K562 (cell line): ENCODE measurements around the gene PLA2G15. TPM values are rescaled to one million over a fixed set of nuclear protein-coding genes. Genes with fewer than 3 reads are reported as not detected.
A peak's percentile ranks its signal among the peaks of the same experiment; 100 is the strongest.

Experiments used
- ATAC-seq: fragments of 200-7000 bp; cut with Tn5 transposase; 3 replicates; pipeline ENCODE4 v1.9.1; 2020; ENCODE audit warnings: moderate library complexity
- BruUV-seq: library from RNA; stranded (reverse); fragments of 400-500 nt; replicated peaks from 2 replicates; lab custom pipeline; 2021; lab: Mats Ljungman, UMichigan
- CTCF ChIA-PET: fragments of 300-600 bp; formaldehyde crosslinking; extraction: SDS; loops from one replicate; lab custom pipeline; 2021; ENCODE audit warnings: low intra/inter-chr PET ratio; lab: Yijun Ruan, JAX
- POLR2A ChIA-PET: fragments of 300-600, 350-650 bp; sonication (Branson Sonifier 250); formaldehyde crosslinking; extraction: SDS; loops from one replicate; lab custom pipeline; 2021; ENCODE audit warnings: antibody characterized with exemption, inconsistent platforms; lab: Yijun Ruan, JAX
- DNase-seq, 4 experiments: peaks; one replicate each; pipeline versions ENCODE4 v3.0.0 to v3.0.0-alpha.2; 2011 to 2018; ENCODE audit warnings: low spot score in 3 of 4, mixed read lengths in 3 of 4; ENCODE audit errors: extremely low read depth in 1 of 4
- FAIRE-seq: peaks from 2 replicates; lab custom pipeline; 2011; peaks lifted over from hg19 to GRCh38; lab: Jason Lieb, UNC
- H2AFZ ChIP-seq: 2 replicates; pipeline ENCODE4 v1.6.0; 2011; ENCODE audit warnings: low read depth, low read length, control low read depth, inconsistent platforms
- H3K27ac ChIP-seq: fragments of 200-600 bp; 3 replicates; pipeline ENCODE4 v1.8.0; 2011; ENCODE audit warnings: low read depth, mild to moderate bottlenecking, control low read depth, inconsistent platforms, low read length, moderate library complexity, mixed read lengths; ENCODE audit errors: extremely low read depth
- H3K27me3 ChIP-seq, 2 experiments: fragments of 300-600 bp in 1 of 2; 2 replicates in 1 of 2; 3 replicates in 1 of 2; pipeline versions ENCODE4 v1.6.0 to v1.8.0; 2011; ENCODE audit warnings: inconsistent platforms in 2 of 2, low read length in 2 of 2, mild to moderate bottlenecking in 1 of 2, mixed read lengths in 1 of 2, moderate library complexity in 1 of 2; ENCODE audit not compliant: control insufficient read depth in 2 of 2, insufficient read depth in 2 of 2
- H3K36me3 ChIP-seq: fragments of 300-600 bp; 3 replicates; pipeline ENCODE4 v1.8.0; 2011; ENCODE audit warnings: mild to moderate bottlenecking, low read length, inconsistent platforms; ENCODE audit not compliant: control insufficient read depth, insufficient read depth
- H3K4me1 ChIP-seq, 2 experiments: fragments of 200-600 bp in 1 of 2; replicated peaks in 1 of 2; 2 replicates in 1 of 2; 3 replicates in 1 of 2; pipeline versions ENCODE4 v1.5.1 to v1.8.0; 2011; ENCODE audit warnings: inconsistent platforms in 2 of 2, low read length in 2 of 2, mild to moderate bottlenecking in 1 of 2, mixed read lengths in 1 of 2, moderate library complexity in 1 of 2; ENCODE audit not compliant: control insufficient read depth in 2 of 2, insufficient read depth in 2 of 2
- H3K4me2 ChIP-seq: 2 replicates; pipeline ENCODE4 v1.6.1; 2011; ENCODE audit warnings: low read length, control low read depth, inconsistent platforms, mixed read lengths; ENCODE audit not compliant: insufficient read depth
- H3K4me3 ChIP-seq: fragments of 200-600 bp; sonication (generic), shearing (Covaris generic); 2 replicates; pipeline ENCODE4 v1.5.1; 2016; ENCODE audit warnings: control low read depth, inconsistent platforms
- H3K79me2 ChIP-seq: fragments of 200-600 bp; 3 replicates; pipeline ENCODE4 v1.8.0; 2011; ENCODE audit warnings: low read length, inconsistent platforms; ENCODE audit not compliant: control insufficient read depth, insufficient read depth
- H3K9ac ChIP-seq, 2 experiments: 2 replicates each; pipeline versions ENCODE4 v1.6.0 to v1.6.1; 2011; ENCODE audit warnings: low read depth in 2 of 2, low read length in 2 of 2, control low read depth in 1 of 2, inconsistent platforms in 1 of 2, mild to moderate bottlenecking in 1 of 2, mixed read lengths in 1 of 2; ENCODE audit not compliant: insufficient read depth in 1 of 2
- H3K9me1 ChIP-seq: one replicate; pipeline ENCODE4 v1.6.0; 2011; ENCODE audit warnings: inconsistent platforms, mild to moderate bottlenecking, low read length, moderate library complexity; ENCODE audit not compliant: control insufficient read depth, insufficient read depth
- H3K9me3 ChIP-seq: replicated peaks from 2 replicates; pipeline ENCODE4 v1.5.1; 2011; ENCODE audit warnings: low read depth, low read length, inconsistent platforms; ENCODE audit not compliant: control insufficient read depth, insufficient read depth
- H4K20me1 ChIP-seq: replicated peaks from 2 replicates; pipeline ENCODE4 v1.6.1; 2011; ENCODE audit warnings: low read length, inconsistent platforms, mixed read lengths; ENCODE audit not compliant: control insufficient read depth, insufficient read depth
- BRF1 ChIP-seq: IDR thresholded peaks from 3 replicates; pipeline ENCODE4 v1.6.1; 2011; ENCODE audit warnings: borderline replicate concordance, mild to moderate bottlenecking; ENCODE audit not compliant: insufficient read length; ENCODE audit errors: extremely low read depth
- CEBPB ChIP-seq: fragments of 450-650 bp; IDR thresholded peaks from 2 replicates; pipeline ENCODE4 v1.6.1; 2016; ENCODE audit warnings: missing genetic modification characterization, missing compliant biosample characterization
- CHCHD3 ChIP-seq: fragments of 250-450 bp; sonication (Bioruptor Pico); IDR thresholded peaks from 2 replicates; pipeline ENCODE4 v2.1.2; 2022; ENCODE audit warnings: mild to moderate bottlenecking
- EGR1 ChIP-seq: fragments of 450-650 bp; conservative IDR thresholded peaks from 2 replicates; pipeline ENCODE4 v1.6.1; 2017; ENCODE audit warnings: mild to moderate bottlenecking
- EHMT2 ChIP-seq: fragments of 450-650 bp; IDR thresholded peaks from 2 replicates; pipeline ENCODE4 v1.6.1; 2018; ENCODE audit warnings: antibody characterized with exemption
- GATAD2A ChIP-seq: fragments of 450-650 bp; IDR thresholded peaks from 2 replicates; pipeline ENCODE4 v1.6.1; 2017
- HDAC1 ChIP-seq, 2 experiments: fragments of 450-650 bp; IDR thresholded peaks; 2 replicates each; pipeline ENCODE4 v1.6.1; 2016 to 2017; ENCODE audit warnings: inconsistent platforms in 1 of 2, mild to moderate bottlenecking in 1 of 2, moderate library complexity in 1 of 2
- HNRNPLL ChIP-seq: fragments of 200-400 bp; formaldehyde crosslinking; IDR thresholded peaks from 2 replicates; pipeline ENCODE4 v1.6.1; 2017; ENCODE audit warnings: low read length, low read depth, mild to moderate bottlenecking; ENCODE audit not compliant: poor library complexity, severe bottlenecking
- MTF1 ChIP-seq: fragments of 250-450 bp; sonication (Bioruptor Pico); IDR thresholded peaks from 2 replicates; pipeline ENCODE4 v1.9.0; 2021; ENCODE audit warnings: moderate library complexity, mild to moderate bottlenecking, inconsistent platforms, borderline replicate concordance
- NRF1 ChIP-seq, 2 experiments: fragments of 450-650 bp; IDR thresholded peaks in 1 of 2; conservative IDR thresholded peaks in 1 of 2; 2 replicates each; pipeline ENCODE4 v1.6.1; 2014; ENCODE audit warnings: mild to moderate bottlenecking in 2 of 2
- RAD21 ChIP-seq, 2 experiments: fragments of 250-450 bp in 1 of 2; fragments of 450-650 bp in 1 of 2; sonication (Bioruptor Pico) in 1 of 2; formaldehyde crosslinking in 1 of 2; IDR thresholded peaks in 1 of 2; conservative IDR thresholded peaks in 1 of 2; 2 replicates each; pipeline versions ENCODE4 v1.4.0 to v1.8.0; 2020 to 2022; ENCODE audit warnings: mild to moderate bottlenecking in 2 of 2, moderate library complexity in 1 of 2
- SIN3A ChIP-seq, 2 experiments: fragments of 150-350 bp in 1 of 2; IDR thresholded peaks; 2 replicates each; pipeline ENCODE4 v1.6.1; 2011 to 2016; ENCODE audit warnings: borderline replicate concordance in 2 of 2, low read depth in 2 of 2, low read length in 2 of 2, mild to moderate bottlenecking in 2 of 2, moderate library complexity in 2 of 2; ENCODE audit not compliant: control insufficient read depth in 1 of 2
- ZEB2 ChIP-seq: fragments of 450-650 bp; IDR thresholded peaks from 2 replicates; pipeline ENCODE4 v1.6.1; 2016
- ZFPM2 ChIP-seq: fragments of 250-450 bp; sonication (Bioruptor Pico); IDR thresholded peaks from 2 replicates; pipeline ENCODE4 v1.5.1; 2022; ENCODE audit warnings: mild to moderate bottlenecking
- ZKSCAN3 ChIP-seq: fragments of 250-450 bp; sonication (Bioruptor Pico); IDR thresholded peaks from 2 replicates; pipeline ENCODE4 v1.4.0; 2020
- WGBS: fragments of 100-300 bp; shearing (Covaris generic); methylation state at CpG from one replicate; pipeline ENCODE4 v1.1.6; 2016; ENCODE audit warnings: low coverage, mixed read lengths; ENCODE audit not compliant: insufficient coverage; ENCODE audit errors: missing lambda C conversion rate; 5-methylcytosine and 5-hydroxymethylcytosine counted together
- in situ Hi-C: fragments of 300-500 bp; cut with MboI; formaldehyde crosslinking; loops from 4 replicates; pipeline ENCODE4 v1.15.0; 2018; ENCODE audit warnings: inconsistent platforms, mixed read lengths
- intact Hi-C: fragments of 100-400 bp; cut with micrococcal nuclease; formaldehyde crosslinking; loops from 2 replicates; pipeline ENCODE4 v1.14.2; 2022
- polyA plus RNA-seq, 8 experiments: library from polyadenylated mRNA; depleted of rRNA in 4 of 8; stranded (reverse) in 5 of 8; unstranded in 3 of 8; fragments of >200 nt; fragmentation: Nextera tagmentation in 2 of 8; fragmentation: Illumina TruSeq in 1 of 8; extraction: Ambion mirVana in 2 of 8; extraction: Trizol in 1 of 8; gene quantifications; 2 replicates each; pipeline versions ENCODE4 v1.2.1 to v1.2.3, GENCODE V29; 2011 to 2014; ENCODE audit warnings: inconsistent platforms in 1 of 8, missing spikeins in 1 of 8
- total RNA-seq, 7 experiments: library from RNA; depleted of rRNA in 6 of 7; stranded (reverse); fragments of >200 nt in 6 of 7; fragmentation: Illumina TruSeq in 2 of 7; extraction: Trizol in 2 of 7; gene quantifications; 2 replicates each; pipeline versions ENCODE4 v1.2.1 to v1.2.3, GENCODE V29; 2011 to 2021; ENCODE audit warnings: low replicate concordance in 1 of 7
- TF ChIP-seq, protein P1 (sequence below): fragments of 200-400 bp; formaldehyde crosslinking; IDR thresholded peaks from 2 replicates; pipeline ENCODE4 v1.6.1; 2017; ENCODE audit warnings: mild to moderate bottlenecking, low read depth, low read length, moderate library complexity

PLA2G15 gene
- total and polyA plus RNA-seq, 9 of the 15 experiments (the other 6 are each of a cell fraction or from before 2014, with no cell fraction given): 0.42 to 8.6 (median 4.8) TPM

DNA sequence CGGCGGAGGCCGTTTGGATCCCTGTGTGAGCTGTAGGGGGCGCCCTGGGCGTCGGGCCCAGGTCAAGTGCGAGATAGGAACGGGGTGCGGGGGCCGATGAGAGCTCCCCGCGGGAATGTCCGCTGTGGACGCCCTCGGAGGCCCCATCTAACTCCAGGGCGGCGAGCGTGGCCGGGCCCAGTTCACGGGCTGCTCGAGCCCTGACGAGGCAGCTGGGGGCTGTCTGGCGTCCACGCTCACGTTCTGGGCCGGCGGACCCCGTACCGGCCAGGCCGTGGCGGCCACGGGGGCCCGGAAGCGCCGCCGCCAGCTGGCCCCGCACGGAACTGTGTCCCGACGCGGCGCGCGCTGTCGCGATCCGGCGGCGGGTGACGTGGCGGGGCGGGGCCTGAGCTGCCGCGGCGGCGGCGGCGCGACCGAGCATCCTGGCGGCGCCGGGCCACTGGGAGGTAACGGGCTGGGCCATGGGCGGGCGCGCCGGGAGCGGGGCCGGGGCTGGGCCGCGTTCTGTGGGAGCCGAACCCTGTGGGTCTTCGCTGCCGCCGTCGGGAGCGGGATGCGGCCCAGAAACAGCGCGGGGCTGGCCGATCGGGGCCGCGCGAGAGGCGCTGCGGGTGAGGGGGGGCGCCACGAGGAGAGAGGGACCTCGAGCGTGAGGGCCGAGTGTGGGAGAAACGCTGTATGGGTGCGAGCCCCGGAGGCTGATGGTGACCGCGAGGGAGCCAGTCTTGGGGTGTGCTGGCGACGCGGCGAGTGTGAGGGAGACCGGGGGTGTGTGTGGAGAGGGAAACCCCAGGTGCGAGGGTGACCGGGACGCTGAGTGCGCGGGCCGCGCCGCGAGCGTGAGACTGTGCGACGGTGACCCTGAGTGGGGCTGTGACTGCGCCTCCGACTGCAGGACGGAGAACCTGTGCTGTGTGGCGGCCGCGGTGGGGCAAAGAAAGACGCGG lies 19.2 kb downstream of the PLA2G15 start, which contains the start of gene SLC7A6 (continued):
- no peak for TF ChIP-seq ZFPM2 (CRISPR knock-in tag)
- TF ChIP-seq, protein P1, sequence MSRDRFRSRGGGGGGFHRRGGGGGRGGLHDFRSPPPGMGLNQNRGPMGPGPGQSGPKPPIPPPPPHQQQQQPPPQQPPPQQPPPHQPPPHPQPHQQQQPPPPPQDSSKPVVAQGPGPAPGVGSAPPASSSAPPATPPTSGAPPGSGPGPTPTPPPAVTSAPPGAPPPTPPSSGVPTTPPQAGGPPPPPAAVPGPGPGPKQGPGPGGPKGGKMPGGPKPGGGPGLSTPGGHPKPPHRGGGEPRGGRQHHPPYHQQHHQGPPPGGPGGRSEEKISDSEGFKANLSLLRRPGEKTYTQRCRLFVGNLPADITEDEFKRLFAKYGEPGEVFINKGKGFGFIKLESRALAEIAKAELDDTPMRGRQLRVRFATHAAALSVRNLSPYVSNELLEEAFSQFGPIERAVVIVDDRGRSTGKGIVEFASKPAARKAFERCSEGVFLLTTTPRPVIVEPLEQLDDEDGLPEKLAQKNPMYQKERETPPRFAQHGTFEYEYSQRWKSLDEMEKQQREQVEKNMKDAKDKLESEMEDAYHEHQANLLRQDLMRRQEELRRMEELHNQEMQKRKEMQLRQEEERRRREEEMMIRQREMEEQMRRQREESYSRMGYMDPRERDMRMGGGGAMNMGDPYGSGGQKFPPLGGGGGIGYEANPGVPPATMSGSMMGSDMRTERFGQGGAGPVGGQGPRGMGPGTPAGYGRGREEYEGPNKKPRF: no peak

DNA sequence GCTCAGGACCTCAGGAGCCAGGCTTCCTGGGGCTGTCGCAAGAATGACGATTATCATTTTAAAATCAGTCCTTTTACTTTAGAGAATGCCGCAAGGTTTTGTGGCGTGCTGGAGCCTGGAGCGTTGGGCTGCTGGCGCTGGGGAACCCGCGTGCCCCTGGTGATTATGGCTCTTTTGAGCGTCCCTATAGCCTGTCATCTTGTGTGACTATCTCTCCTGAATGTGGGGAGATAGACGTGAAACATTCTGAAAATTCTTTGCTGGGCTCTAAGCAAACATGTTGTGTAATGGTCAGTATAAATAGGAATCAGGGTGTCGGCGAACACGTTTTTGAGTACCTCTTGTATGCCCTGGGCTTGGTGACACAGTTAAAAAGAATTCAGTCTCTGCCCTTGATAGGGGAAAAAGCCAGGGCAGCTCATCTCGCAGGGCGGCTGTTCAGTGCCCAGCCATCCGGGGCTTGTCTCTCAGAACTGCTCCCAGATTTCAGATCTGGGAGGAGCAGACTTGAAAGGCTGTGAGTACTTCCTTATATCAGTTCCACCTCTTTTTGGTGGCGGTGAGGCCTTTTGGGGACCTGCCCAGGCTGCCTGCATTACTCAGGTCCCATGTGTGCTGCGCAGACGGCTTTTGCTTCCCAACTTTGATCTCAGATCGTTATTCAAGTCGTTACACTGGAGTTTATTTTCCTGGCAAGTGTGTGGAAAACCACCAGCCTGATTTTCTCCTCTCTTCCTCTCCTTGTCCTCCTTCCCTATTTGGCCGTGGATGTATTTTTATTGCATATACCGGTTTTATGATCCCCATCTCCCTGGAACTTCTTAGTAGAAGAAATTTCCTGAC lies 20.1 kb downstream of the PLA2G15 start:
- DNase-seq (peak; percentile 42 to 83 (median 56)), FAIRE-seq (peak; percentile 74), ATAC-seq (peak; percentile 56)
- H3K9ac ChIP-seq: peak overlapping the region; percentile 90 to 99
- H3K4me3 ChIP-seq: peak overlapping the region; percentile 97
- peak overlapping the region; percentile 95 for H3K27ac ChIP-seq
- in situ Hi-C loops: no loop called here
- WGBS: under 1% methylated on average over 23 of the region's 23 CpGs
- H2AFZ ChIP-seq: peak overlapping the region; percentile 99
- H3K9me1 ChIP-seq: no peaks in the 10 kb centered on the region
- CTCF ChIA-PET: interaction anchor here (0.6 to 5.1 kb wide), 2 partner anchors 44 to 63 kb away, joined by 3 to 73 read pairs; no protein-coding TSS in a partner anchor
- POLR2A ChIA-PET: interaction anchor here (0.6 to 2.0 kb wide), 5 partner anchors 20 to 49 kb away, joined by 3 to 8 read pairs (median 4); partner anchors contain the start of genes PLA2G15, PRMT7 and SLC7A6OS
- H3K4me2 ChIP-seq: peak overlapping the region; percentile 97
- intact Hi-C loops: loop anchor here (1.0 kb wide), 1 partner anchor 46 kb away; the partner anchor contains the start of gene PRMT7
- peaks cover 70% of the 10 kb centered on the region for H3K79me2 ChIP-seq
- H3K9me3 ChIP-seq: no peaks in the 10 kb centered on the region
- BruUV-seq: no TSS peak
- H3K36me3 ChIP-seq: peaks cover 27% of the 10 kb centered on the region
- H4K20me1 ChIP-seq: peaks cover 26% of the 10 kb centered on the region
- peaks cover 20 to 28% of the 10 kb centered on the region in 2 experiments for H3K4me1 ChIP-seq
- H3K27me3 ChIP-seq: no peaks in the 10 kb centered on the region
- TF ChIP-seq ZKSCAN3 (CRISPR knock-in tag) (no peak), CHCHD3 (CRISPR knock-in tag) (no peak), MTF1 (CRISPR knock-in tag) (no peak), NRF1 (conservative IDR thresholded peaks at IDR 0.05 in 1 of 2, IDR thresholded peaks at IDR 0.05 in 1 of 2) (peak; percentile 77 to 81), EHMT2 (no peak), ZEB2 (no peak), HNRNPLL (peak; percentile 28), SIN3A (IDR thresholded peaks at IDR 0.05; ENCODE audit: borderline replicate concordance in 2 of 2, control insufficient read depth in 1 of 2, low read depth in 2 of 2, low read length in 2 of 2) (peak in 1 of 2 experiments; percentile 34; a peak in 1 of 4 replicates), GATAD2A (no peak), RAD21 (CRISPR knock-in tag; conservative IDR thresholded peaks at IDR 0.05 in 1 of 2, IDR thresholded peaks at IDR 0.05 in 1 of 2) (no peak), CEBPB (peak; percentile 83), HDAC1 (IDR thresholded peaks at IDR 0.05) (0 out of 4 replicates have a peak, but pooled peaks of 1 of the 2 experiments have one; percentile 18), EGR1 (no peak), BRF1 (no peak)
